GM21360 (cell line): ENCODE data around the gene PRM1.

Source experiments
- ATAC-seq: cut with Tn5 transposase; IDR thresholded peaks from one replicate; pipeline ENCODE4 v1.9.1; 2021; ENCODE audit warnings: mild to moderate bottlenecking, moderate library complexity; ENCODE audit not compliant: unreplicated experiment

PRM1 gene

DNA sequence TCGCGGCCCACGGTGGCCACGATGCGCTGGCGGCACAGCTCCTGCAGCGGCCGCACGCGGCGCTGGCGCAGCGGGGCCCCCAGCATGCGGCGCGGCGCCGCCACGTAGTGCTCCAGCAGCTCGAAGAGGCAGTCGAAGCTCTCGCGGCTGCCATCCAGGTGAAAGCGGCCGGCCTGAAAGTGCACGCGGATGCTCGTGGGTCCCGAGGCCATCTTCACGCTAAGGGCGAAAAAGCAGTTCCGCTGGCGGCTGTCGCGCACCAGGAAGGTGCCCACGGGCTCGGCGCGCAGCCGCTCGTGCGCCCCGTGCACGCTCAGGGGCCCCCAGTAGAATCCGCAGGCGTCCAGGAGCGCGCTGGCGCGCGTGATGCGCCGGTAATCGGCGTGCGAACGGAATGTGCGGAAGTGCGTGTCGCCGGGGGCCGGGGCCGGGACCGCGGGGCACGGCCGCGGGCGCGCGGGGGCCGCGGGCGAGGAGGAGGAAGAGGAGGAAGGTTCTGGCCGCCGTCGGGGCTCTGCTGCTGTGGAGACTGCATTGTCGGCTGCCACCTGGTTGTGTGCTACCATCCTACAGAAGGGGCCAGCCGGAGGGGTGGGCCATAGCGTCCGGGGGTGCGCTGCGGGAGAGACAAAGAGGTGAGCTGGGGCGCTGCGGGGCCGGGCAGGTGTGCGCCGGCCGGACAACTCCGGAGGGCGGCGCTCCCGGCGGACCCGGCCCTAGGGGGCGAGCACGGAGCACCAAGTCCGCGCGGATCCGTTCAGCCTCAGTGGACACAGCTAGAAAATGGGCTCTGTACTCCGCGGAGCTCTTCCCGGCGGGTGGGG, 26.0 kb downstream of the PRM1 start:
- peak; percentile 5 for ATAC-seq

DNA sequence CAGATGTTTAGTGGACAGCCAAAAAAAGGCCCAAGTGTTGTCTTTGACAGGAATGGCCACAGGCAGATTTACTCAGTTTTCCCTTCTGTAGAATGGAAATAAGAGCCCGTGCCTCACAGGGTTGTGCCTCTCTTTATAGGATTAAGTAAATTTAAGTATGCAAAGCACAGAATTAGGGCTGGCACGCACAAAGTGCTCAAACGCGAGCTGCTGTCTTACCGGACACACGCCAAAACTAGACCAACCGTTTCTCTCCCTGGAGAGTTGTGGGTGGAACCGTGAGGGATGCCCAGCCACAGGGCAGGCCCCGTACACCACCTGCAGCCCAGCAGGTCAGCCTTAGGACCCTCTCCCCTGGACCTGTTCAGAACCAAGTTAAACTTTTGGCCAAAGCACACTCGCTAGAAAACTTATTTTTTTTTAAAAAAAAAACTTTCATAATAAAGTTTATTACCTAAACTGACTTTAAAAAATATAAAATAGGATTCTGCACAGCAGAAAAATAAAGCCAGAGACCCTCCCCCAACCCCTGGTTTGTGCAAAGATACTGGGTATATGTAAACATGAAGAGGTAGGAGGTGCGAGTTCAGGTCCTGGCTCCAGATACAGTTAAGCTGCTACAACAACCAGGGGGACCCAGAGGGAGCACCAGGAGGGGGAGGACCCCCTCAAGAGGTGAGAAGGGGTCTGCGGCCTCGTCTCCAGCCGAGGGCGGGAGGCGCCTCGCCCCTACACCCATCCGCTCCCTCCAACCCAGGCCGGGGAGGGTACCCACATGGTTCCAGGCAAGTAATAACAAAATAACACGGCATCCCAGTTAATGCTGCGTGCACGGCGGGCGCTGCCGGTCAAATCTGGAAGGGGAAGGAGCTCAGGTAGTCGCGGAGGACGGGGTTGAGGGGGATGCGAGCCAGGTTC, 26.9 kb downstream of the PRM1 start:
- no peak for ATAC-seq

DNA sequence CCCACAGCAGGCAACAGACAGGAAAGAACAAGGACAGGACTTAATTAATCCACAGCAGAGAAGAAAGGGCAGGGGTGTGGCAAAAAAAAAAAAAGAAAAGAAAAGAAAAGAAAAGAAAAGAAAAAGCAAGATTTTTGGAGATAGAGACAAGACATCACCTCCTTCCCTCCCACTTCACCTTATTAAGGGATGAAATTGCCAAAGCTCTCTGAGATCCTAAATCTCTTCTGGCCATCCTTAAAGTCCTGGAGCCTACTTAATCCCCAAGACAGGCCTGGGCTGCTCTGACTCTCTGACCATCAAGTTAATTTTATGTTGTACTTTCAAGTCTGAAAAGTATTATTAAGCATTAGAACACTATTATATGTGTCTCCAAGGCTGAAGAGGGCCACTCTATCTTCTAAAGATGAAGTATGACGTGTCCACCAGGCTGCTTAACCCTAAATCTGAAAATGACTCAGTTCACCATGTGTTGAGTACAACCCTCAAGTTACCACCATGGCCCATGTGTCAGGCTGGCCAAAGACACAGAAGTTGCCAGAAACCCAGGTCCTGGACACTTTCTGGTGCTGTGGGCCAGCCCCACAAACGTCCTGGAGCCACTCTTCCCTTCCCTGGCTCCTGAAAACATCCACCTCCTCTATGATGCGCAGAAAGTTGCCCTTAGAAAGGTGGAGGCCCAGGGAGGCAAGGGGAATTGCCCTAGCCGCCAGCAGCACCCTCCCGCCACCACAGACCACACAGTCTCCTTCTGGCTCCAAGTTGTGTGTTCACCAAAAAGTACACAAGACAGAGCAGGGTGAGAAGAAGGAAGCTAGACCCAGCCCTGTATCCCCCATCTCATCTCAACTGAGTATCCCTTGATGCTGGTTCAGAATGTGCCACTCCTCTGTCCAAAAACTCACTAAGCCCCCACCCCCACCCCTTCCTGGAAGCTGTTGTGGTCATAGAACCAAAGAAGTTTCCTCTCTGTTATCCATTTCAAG, 27.8 kb downstream of the PRM1 start:
- no peak for ATAC-seq

DNA sequence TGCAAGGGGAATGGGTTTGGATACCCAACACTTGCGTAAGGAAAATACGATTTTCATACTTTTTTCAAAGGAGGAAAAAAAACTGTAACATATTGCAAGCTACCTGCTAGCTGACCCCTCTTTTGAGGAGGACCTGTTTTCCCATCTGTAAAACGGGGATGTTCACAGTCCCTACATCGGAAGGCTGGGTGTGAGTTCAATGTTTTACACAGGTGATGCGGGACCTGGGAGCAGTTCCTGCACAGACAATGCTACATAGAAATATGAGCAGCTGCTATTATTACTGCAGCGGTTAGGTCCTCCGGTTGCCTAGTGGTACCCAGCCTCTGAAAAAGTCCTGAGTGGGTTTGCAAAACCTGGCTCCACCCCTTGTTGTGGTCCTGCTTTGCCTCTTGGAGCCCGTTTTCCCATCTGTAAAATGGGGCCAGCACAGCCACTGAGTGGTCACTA, 28.6 kb downstream of the PRM1 start:
- no peak for ATAC-seq

DNA sequence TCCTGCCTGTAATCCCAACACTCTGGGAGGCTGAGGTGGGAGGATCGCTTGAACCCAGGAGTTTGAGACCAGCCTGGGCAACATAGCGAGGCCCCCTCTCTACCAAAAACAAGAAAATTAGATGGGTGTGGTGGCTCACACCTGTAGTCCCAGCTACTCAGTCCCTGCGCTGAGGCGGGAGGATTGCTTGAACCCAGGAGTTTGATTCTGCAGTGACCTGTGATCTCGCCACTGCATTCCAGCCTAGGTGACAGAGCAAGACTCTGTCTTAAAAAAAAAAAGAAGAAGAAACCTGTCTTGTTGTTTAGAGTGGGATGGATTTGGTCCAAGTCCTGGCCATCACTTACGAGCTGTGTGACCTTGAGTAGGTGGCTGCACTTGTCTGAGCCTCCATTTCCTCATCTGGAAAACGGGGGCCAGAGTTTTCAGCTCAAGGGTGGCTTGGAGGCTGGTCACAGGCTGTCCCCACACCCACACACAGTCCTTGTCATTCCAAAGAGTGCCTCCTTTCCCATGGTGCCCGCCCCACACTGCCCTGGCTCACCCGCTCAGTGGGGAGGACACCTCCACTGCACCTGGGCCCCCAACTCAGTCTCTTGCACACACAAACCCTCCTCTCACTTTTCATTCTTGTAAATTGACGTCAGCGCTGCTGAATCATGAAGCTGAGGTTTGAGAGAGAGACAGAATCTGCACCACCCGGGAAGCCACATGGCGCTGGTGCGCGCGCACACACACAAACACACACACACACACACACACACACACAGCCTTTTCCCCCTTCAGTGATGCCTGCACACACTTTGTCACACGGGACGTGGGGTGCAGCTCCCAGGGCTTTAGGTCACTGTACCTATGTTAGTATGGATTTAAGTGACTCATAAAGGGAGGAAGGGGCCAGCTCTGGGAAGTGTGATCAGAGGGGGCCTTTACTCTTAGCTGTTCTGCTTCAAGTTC, 29.3 kb downstream of the PRM1 start:
- ATAC-seq = no peak

DNA sequence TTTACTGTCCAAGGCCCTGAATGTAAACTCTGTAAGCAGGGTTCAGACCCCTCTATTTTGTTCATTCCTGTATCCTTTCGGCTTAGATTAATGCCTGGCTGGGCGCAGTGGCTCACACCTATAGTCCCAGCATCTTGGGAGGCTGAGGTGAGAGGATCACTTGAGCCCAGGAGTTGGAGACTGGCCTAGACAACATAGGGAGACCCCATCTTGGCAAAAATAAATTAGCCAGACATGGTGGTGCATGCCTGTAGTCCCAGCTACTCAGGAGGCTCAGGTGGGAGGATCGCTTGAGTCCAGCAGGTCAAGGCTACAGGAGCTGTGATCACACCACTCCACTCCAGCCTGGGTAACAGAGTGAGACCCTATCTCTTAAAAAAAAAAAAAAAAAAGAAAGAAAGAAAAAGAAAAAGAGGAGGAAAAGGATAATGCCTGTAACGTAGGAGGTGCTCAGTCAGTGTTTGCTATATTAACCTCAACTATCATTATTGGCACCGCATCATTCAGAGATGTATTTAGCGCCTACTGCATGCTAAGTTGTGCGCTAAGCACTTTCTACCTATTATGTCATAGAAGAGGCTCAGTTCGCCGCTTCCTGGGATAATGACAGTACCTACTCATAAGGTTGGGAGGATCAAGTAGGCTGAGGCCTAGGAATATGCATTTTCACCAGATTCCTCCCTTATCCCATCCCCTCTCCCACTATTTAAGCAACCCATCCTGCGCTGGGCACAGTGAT, 30.2 kb downstream of the PRM1 start:
- ATAC-seq = no peak

DNA sequence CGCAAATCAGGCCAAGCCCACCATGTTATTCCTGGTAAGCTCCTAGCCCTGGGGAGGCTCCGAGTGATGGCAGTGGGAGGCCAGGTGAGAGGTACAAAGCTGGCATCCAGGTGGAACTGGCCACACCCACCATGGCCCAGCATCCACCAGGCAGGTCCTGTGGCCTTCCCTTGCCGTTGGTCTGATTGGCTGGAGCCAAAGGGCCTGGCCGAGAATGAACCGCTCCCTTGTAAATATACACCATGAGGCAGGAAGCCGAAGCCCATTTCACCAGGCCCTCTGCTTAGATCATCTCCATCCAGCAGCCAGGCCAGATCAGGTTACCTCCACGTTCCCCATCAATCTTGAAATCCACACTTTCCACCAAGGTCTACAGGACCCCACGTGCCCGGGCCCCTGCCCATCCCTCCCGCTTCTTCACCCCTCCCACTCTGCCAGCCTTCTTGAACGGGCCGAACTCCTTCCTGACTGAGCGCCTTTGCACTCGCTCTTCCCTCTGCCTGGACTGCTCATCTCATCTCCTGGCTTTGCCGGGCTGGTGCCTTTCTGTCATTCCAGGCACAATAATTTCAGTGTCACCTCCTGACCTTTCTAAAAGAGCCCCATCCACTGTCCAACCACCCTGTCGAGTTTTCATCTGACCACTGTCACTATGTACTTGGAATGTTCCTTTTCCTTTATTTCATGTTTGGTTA, 30.9 kb downstream of the PRM1 start:
- ATAC-seq = no peak

DNA sequence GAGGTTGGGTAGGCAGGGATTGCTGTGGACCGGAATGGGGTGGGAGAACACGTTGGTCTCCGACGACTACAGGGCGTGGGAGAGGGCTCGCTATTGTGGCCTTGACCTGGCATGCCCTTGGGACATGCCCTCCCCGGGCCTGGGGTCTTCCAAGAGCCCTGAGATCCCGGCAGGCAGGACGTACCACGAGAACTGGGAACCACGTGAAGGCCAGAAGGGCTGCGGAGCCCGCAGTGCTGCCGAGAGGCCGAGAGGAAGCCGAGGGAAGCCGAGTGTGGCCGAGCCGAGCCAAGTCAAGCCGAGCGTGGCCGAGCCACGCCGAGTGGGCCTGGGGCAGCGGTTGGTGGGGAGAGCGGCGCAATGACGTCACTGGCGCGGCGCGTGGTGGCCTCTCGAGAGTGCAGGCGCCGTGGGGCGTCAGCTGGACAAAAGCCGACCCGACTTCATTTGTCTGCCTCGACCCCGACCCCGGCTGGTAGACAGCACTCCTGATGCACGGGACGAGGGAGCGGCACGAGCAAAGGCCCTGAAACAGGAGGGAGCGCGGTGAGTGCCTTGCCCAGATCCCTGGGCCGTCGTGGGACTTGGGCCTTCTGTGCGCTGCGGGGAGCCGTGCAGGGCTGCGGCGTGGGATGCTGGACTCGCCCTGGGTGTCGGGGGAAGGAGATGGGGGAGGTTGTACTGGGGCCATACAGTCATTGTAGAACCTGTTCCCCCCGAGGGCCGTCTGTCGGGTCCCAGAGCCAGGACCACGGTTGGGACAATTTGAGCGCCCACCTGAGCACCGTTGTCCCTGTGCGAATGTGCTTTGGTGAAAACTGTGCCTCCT, 31.7 kb downstream of the PRM1 start:
- ATAC-seq = no peak

DNA sequence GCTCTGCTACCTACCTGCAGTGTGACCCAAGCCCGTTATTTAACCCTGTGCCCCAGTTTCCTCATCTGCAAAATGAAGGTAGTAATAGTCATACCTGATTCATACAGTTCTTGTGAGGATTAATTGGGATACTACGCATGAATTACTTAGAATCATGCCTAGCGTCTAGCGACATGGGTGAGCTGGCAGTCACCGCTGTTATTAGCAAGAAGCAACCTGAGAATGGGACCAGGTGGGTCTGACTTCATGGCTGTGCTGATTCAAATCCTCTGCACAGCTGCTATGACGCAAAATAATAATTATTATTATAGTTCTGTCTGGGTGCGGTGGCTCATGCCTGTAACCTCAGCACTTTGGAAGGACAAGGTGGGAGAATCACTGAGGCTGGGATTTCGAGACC, 33.0 kb downstream of the PRM1 start:
- ATAC-seq = no peak

DNA sequence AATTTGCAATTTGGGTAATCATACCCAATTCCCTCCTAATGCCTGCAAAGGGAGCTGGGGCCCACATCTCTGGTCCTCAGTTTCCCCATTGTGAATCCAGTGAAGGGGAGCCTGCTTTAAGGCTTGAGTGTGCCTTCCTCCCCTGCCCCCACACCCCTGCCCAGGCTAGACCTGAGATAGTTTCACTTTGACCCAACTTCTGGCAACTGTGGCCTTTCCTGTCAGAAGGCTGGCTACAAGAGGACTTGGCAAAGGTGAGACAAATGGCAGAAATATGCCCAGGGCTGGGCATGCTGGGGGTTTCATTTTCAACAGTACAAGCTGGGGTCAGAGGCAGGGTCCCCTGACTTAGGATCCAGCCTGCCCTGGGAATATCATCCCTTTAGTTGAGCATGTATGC, 35.1 kb downstream of the PRM1 start:
- no peak for ATAC-seq

DNA sequence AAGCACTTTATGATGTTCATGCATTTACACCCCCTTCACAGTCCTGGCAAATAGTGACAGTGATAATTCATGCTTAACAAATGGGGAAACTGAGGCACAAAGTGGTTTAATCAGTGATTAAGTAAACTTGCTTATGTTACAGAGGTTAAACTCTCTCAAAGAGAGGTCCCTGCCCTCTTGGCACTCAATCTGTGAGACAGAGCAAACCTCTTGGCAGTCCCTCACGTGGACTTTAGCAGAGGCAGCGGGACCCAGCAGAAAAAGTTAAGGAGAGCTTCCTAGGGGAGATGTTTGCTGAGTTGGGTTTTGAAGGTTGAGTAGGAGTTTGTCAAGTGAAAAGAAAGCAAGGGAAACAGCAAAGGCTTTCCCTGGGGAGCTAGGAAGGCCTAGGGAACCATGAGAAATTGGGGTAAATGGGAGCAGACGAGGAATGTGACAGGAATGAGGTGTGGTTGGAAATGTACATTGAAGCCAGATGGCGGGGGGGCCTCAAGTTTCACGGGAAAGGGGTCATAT, 35.9 kb downstream of the PRM1 start:
- ATAC-seq = no peak

DNA sequence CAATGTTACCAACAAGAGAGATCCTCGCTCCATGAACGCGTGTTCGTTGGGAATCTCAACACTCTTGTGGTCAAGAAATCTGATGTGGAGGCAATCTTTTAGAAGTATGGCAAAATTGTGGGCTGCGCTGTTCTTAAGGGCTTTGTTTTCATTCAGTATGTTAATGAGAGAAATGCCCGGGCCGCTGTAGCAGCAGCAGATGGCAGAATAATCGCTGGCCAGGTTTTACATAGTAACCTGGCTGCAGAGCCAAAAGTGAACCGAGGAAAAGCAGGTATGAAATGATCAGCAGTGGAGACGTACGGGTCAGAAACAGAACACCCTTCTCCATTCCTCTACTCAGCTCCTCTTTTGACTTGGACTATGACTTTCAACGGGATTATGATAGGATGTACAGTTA, 38.5 kb downstream of the PRM1 start:
- ATAC-seq = no peak

DNA sequence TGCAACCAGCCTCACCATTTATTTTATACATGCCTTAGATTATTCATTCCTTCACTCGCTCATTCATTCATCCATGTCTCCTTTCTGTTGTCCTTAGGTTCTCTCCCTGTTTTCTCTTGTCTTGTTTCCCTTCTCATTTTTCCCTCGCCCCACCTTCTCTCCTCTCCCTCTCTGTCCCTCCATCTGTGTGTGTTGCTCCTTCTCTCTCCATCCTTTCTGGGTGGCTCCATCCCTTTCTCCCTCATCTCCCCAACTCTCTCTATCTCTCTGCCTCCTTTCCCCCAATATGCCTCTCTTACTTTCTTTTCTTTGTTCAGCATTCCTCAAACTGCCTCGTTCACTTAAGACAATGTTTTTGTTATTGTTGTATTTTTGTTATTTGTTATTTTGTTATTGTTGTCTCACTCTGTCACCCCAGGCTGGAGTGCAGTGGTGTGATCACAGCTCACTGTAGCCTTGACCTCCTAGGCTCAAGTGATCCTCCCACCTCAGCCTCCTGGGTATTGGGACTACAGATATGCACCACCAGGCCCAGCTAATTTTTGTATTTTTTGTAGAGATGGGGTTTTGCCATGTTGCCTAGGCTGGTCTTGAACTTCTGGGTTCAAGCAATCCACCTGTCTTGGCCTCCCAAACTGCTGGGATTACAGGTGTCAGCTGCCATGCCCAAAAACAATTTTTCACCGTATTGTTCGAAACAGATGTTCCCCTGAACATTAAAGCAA, 39.5 kb downstream of the PRM1 start:
- no peak for ATAC-seq

DNA sequence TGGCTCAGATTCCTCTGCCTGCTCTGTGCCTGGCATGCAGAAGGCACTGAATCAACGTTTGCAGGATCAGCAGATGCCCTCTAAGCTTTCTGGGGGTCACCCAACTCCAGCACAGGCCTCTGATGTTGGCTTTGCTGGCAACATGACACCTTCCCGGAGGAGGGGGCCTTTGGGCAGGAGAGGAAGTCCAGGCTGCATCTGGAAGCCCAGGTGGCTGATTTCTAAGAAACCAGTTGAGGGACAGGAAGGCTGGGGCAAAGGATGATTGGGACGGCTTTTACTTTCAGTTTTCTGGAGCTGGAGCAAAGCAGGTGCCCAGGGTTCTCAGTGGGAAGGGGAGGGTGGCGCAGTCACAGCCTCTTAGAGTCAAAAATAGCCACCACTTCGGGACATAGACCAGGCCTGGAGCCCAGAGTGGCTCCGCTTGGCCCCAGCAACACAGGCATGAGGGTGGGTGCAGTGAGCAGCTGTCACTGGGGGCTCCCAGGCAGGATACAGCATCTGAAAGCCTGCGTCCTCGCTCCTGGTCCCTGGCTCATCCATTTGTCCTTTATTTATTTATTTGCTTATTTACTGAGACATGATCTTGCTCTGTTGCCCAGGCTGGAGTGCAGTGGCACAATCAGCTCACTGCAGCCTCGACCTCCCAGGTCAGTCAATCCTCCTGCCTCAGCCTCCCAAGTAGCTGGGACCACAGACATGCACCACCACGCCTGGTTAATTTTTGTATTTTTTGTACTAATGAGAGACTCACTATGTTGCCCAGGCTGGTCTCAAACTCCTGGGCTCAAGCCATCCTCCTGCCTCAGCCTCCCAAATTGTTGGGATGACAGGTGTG, 40.3 kb downstream of the PRM1 start:
- ATAC-seq = no peak
